NCI-H226 (cell line): ENCODE results near the gene ARSD.
"Not testable (repeated sequence)": the region's sequence is repeated elsewhere in the genome, so short reads cannot be mapped to it uniquely, and the experiment has no call there.

ENCODE experiments used
- DNase-seq: peaks from one replicate; pipeline ENCODE4 v3.0.0-alpha.2; 2015

The ARSD gene, protein sequence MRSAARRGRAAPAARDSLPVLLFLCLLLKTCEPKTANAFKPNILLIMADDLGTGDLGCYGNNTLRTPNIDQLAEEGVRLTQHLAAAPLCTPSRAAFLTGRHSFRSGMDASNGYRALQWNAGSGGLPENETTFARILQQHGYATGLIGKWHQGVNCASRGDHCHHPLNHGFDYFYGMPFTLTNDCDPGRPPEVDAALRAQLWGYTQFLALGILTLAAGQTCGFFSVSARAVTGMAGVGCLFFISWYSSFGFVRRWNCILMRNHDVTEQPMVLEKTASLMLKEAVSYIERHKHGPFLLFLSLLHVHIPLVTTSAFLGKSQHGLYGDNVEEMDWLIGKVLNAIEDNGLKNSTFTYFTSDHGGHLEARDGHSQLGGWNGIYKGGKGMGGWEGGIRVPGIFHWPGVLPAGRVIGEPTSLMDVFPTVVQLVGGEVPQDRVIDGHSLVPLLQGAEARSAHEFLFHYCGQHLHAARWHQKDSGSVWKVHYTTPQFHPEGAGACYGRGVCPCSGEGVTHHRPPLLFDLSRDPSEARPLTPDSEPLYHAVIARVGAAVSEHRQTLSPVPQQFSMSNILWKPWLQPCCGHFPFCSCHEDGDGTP

DNA sequence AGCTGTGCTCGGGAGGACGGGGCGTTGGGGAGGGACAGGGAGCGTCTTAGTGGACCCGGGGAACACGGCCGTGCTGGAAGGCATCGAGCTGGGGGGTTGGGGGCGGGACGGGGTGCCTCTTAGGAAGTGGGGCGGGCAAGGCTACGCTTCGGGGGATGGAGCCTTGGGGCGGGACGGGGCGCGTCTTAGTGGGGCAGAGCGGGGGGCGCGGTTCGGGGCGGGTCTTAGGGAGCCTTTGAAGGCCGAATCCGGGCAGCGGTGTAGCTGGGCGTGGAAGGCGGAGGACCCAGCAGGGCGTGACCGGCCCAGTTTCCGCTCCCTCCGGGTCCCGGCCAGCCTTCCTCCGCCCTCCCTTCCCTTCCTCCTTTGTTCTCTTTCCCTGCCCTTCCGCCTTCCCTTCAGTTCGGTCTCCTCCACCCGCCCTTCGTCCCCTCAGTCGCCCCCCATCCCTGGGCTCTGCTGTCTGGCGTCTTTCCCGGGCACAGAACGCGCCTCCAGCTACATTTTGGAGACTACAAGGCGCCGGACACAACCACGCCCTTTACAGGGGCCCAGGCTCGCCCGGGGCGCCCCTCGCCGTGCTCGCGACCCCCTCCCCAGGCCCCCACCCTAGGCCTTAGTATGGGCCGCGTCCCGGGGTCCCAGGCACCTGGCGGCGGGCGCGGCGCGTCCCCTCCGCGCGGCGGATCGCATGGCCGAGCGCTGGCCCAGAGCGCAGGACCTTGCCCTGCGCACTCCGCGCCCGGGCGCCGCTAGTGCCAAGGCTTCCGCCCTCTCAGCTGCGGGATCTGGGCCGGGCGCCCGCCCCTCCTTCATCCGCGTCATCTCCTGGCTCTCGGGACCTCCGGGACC lies at the start of gene ARSD:
Gene ARSD (minus strand): TSS at position 757 of the 852 bp plus-strand sequence. CDS start 64 bp downstream, at position 693.
- peak; percentile 68 for DNase-seq

DNA sequence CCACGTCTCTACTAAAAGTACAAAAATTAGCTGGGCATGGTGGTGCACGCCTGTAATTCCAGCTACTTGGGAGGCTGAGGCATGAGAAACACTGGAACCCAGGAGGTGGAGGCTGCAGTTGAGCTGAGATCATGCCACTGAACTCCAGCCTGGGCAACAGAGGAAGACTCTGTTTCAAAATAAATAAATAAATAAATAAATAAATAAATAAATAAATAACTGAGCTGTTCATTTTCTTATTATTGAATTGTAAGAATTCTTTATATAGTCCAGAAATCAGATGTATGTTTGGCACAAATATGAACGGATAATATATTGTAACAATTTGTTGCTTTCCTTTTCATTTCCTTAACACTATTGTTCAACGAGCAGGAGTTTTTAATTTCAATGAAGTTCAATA lies 49.5 kb upstream of the ARSD start:
- DNase-seq: not testable (repeated sequence)

DNA sequence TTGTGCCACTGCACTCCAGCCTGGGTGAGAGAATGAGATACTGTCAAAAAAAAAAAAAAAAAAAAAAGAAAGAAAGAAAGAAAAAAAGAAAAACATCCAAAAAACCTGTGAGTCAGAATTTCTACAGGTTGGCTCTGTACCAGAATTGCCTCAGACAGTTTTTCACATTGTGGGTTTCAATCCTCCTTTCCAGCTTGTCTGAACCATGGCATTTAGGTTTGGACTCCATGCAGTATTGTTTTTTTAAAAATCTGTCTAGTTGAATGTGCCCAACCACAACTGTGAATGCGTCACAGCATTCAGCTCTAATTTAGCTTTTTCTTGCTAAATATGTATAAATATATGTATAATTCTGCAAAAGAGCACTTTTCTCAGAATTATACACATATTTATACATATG lies 45.8 kb upstream of the ARSD start:
- no peak for DNase-seq

DNA sequence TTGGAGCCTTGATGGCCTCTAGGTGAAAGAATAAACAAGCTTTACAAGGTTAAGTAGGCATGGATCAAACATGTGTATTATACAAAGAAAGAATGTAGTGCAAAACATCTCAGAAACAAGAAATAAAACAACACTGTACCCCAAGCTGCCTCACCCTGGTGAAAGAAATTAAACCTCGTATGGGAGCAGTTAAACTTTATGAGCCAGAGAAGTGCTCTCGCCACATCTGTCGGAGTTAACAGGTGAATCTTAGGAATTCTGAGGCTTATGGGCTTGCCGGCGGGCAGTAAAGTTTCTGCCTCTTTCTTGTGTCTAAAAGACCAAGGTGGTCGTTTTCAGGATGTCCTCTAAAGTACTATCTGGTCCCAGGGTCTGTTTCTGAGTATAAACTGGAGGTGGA lies 43.3 kb upstream of the ARSD start:
- no peak for DNase-seq

DNA sequence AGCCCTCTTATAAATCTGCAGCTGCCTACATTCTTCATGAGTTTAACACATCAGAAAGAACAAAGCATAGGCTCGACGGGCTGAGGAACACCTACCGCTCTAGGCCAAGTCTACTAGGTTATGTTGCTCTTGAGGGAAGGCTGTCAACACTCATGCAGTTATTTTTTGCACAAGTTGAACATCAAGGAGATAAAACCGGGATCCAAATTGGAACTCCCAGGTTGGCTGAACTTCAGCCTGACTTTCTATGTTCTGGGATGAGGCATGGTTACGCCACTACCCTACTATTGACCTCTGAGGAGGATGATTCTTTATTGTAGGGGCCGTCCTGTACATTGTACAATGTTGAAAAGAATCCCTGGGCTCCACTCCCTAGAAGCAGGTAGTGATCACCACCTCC lies 39.9 kb upstream of the ARSD start:
- no peak for DNase-seq

DNA sequence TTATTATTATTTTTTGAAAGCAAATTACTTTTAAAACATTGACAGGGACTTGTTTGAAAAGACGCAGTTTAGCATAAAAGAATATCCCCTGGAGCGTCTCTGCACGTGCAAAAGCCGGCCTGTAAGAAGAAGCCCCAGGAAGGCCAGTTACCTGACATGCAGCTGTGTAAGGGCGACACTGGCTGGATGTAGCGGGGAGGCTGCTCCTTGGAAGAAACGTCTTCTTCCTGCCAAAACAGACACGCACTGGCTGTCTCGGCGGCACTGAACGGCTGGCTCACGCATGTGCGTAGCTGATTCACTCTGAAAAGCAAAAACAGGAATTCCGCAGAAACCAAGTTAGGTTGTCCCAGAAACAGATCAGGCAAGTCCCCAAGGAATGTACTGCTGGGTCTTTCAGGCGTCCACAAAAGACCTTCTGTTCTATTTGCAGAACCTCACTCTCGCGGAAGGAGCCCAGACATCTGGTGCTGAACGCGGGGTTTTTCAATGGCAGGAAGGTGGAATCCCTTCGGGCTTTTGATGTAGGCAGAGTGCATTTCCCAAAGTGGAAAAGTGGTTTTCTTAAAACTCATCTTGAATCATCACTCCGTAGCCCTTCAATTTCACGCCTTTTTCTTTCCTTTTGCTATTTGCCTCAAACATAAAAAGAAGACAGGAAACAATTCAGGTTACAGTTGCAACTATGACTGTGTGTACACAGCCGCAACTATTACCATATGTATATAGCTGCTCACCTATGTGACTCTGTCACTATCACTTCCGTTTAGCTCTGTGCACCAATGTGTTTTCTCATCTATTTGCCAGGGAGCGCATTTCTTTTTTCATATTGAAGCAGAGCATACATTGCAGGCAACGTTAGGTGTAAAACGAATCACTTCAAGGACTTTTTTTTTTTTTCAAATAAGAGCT lies 39.1 kb upstream of the ARSD start:
- DNase-seq: no peak

DNA sequence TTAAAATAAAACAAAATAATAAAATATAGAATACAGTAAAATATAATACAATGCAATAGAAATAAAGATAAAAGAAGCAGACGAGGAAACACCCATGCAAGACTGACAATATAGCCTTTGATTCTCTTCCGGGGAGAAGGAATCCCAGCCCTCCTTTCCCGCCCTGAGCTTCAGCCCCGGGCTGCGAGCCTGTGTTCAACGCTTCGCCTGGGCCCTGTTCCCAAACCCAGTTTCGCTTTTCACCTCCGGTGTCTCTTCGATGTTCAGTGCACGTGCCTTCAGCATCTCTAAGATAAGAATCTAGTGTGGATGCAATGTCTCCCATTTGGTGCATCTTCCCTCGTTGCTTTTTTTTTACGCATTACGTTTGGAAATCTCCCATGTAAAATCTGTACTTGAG lies 38.4 kb upstream of the ARSD start:
- DNase-seq: no peak

DNA sequence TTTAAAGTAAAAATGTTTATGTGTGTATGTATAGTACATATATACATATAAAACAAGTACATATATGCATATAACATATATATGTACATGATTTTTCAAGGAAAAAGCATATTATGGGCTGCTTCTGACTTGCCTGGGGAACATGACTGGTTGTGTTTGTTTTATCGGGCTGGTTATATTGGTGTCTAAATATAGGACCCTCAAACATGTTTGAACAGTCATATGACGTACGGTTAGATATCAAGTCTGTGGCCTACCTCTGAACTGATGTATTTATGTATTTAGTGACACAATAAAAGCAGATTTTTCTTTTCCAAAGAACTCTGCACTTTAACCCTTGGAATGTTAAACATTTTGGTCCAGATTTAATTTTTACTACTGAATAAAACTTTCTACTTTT lies 37.9 kb upstream of the ARSD start:
- DNase-seq: no peak

DNA sequence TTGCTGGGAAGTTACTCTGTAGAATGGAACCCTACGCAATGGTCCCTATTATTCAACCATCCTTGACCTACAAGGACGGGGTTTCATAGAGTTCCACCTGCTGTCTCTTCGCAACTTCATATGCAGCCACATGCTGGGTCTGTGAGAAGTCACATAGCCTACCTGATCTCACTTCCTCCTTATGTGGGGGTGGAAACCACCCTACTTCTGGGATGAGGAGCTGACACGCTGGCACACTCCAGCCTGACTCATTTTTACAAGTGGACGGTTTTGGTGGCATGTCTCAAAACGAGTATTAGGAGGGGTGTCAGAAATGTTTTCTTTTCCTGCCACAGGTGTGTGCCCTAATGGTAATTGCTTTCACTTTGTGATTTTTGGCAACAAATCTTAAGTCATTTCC lies 36.8 kb upstream of the ARSD start:
- no peak for DNase-seq

DNA sequence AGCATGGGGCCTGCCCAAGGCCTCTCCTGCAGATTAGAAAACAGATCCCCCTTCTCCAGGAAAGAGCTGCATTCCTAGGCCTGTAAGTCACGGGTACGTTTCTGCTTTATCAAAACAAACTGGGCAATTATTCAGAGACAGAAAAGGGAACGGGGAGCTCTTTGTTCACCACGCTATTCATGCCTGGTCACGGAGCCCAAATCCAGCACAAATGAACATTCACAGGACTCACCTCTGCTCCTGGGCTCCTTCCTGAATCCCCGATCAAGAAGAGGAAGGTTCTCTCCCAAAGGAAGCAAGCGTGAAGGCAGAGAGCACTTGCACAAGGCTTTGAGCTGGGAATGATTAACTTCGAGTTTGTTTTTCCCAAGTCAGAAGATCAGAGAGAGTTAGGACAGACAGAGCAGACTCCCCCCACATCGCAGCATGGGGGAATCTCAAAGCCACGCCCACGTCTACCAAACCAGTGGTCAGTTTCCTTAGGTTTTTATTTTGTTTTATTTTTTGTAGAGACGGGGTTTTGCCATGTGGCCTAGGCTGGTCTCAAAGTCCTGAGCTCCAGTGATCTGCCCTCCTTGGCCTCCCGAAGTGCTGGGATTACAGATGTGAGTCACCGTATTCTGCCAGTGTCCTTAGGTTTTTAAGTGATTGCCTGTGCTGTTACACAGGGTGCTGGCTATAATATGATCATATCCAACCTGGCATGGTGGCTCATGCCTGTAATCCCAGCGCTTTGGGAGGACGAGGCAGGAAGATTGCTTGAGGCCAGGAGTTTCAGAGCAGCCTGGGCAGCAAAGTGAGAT lies 35.1 kb upstream of the ARSD start:
- not testable (repeated sequence) for DNase-seq

DNA sequence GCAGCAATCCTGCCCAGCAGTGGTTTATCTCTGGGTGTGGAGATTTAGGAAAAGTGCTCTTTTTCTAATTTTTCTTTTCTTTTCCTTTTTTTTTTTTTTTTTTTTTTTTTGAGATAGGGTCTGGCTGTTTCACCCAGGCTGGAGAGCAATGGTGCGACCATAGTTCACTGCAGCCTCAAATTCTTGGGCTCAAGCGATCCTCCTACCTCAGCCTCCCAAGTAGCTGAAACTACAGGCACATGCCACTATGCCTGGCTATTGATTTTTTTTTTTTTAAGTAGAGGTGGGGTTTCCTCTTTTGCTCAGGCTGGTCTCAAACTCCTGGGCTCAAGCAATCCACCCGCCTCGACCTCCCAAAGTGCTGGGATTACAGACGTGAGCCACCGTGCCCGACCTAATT lies 34.3 kb upstream of the ARSD start:
- not testable (repeated sequence) for DNase-seq

DNA sequence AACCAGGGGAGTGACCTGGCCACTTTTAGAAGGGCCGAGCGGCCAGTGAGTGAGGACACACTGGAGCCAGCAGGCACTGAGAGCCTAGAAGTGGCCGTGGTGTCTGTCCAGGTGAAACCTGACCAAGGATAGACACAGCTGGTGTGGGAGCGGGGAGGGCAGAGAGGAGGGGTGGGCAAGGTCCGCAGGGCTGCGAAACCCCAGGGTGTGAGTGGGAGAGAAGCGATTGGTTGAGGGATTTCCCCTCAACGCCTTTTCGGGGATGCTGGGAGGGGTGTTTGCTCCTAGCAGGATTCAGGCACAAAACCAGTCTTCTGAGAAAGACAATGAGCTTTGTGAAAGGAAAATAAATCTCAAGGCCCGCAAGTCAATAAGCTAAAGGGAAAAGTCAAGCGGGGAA lies 33.2 kb upstream of the ARSD start:
- DNase-seq: no peak

DNA sequence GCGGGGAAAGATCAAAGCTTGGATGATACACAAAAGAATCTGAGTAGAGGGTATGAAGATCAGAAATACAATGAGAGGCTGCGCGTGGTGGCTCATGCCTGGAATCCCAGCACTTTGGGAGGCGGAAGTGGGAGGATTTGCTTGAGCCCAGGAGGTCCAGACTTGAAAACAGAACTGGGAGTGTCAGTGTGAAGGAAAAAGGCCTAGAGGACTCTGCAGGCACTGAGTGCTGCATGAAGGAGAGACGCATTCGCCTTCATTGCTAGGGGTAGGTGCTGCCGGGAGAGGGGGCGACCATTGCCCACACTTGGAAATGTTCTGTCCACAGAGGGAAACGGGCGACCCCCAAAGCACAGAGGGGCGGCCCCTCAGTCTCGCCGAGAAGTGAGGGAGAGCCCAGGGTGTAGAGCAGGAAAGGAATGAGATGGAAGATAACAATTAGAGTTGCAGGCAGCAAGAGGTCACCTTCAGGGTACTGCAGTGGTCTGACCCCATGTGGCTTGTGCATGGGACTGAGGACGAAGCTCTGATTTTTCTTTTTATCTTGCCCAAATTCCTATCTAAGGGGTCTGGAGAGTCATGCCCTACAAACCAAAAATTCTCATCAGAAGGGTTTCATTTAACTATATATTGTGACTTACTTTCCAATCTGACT lies 31.8 kb upstream of the ARSD start:
- no peak for DNase-seq

DNA sequence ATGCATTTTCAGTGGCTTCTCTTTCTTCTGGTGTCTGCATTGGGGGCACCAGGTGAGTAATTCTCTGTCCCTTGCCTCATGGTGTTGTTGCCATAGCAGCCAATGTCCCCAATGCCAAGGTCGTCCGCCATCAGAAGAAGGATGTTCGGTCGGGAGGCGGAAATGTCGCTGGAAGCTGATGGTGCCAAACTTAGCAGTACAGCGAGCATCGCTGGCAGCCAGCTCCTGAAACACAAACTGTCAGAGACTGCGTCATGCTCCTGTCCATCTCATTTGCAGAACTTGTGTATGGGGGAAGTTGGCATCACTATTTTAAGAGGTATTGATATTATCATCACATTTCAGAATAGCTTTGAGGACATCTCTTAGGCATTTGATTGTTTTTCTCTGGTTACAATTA lies 29.1 kb upstream of the ARSD start:
- no peak for DNase-seq

DNA sequence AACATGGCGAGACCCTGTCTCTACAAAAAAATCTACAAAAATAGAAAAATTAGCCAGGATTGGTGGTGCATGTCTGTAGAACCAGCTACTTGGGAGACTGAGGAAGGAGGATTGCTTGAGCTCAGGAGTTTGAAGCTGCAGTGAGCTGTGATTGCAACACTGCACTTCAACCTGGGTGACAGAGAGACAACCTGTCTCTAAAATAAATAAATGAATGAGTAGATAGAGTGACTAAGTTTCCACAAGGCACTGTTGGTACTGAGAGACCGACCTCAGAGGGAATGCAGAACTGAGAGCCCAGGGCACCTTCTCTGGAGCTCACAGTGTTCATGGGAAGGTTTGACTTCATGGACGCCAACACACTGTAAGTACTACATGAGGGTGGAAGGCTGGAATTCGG lies 26.7 kb upstream of the ARSD start:
- no peak for DNase-seq

DNA sequence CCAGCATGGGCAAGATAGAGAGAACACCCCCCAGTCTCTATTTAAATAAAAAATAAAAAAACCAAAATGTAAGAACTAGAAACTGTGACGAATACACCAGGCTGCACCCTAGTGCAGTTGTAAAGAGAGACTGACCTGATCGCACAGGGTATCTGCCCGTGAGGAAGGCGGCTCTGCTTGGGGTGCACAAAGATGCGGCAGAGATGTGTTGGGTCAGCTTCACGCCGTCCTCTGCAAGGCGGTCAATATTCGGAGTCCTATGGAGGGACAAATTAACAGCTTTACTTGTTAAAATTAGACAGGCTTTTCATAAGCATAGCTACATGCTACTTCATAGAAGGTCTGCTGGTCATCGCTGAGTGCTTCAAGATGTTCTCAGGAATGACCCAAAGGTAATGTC lies 26.1 kb upstream of the ARSD start:
- DNase-seq: no peak

DNA sequence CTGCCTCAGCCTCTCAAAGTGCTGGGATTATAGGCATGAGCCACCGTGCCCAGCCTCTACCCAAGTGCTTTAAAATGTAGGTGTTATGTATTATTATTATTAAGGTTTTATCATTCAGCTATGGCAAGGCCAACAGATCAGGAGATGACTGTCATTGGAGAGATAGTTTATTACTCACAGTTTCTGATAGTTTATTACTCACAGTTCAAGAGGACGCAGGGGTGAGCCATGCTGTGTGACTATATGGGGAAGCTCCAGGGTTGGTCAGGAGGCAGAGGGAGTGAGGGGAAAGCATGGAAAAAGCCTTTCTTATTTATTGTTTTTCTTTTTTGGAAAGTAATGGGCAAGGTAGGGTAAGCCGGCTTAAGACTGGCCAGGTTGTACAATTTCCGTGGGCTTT lies 25.4 kb upstream of the ARSD start:
- no peak for DNase-seq

DNA sequence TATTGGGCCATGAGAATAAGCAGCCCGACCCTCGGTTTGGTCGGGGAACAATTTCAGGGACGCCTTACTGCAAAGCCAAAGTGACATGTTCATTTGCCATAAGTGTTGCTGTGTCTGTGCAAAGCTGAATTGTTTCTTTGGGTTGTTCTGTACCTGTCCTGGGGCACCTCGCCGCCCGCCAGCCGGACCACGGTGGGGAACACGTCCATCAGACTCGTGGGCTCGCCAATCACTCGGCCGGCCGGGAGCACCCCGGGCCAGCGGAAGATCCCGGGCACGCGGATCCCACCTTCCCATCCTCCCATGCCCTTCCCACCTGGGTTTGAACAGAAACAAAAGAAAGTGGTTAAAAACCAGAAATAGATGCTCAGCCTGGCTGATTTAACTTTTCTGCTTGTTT lies 8.8 kb upstream of the ARSD start:
- not testable (repeated sequence) for DNase-seq

DNA sequence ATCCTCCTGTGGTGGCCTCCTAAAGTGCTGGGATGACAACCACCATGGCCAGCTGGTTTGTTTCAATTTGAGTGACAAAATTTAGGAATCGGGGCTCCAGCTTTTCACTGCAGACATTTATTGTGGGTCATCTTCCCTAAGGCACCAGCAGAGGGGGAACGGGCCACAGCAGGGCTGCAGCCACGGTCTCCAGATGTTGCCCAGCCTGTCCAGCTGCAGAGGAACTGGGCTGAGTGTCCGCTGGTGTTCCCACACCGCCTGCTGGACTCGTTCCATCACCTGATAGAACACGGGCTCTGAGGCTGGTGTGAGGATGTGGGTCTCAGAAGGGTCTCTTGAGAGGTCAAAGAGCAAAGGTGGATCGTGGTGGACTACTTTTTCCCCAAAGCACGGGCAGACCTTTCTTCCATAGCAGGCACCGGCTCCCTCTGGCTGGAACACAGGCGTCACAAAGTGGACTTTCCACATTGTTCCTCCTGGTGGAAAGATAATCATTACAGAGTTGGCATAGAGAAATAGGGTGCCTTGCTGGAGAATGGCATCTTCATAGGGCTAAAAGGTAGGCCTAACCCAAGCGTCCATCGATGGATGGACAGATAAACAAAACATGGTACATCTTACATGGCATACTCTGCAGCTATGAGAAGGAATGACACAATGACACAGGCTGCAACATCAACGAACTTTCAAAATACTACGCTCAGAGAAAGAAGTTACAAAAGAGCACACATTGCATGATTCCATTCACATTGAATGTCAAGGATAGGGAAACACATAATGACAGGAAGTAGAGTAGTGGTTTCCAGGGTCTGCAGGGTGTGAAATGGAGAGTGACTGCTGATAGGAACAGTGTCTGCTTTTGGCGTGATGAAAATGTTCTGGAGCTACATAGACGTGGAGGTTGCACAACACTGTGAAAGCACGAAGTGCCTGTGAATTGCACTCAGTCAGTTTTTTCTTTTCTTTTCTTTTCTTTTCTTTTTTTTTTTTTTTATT lies 5.9 kb upstream of the ARSD start:
- no peak for DNase-seq
